ENCODE results near the gene DEXI. TPM values are rescaled to one million over a fixed set of nuclear protein-coding genes. Genes with fewer than 3 reads are reported as not detected.
A peak's percentile ranks its signal among the peaks of the same experiment; 100 is the strongest.

The DEXI gene
- polyA plus RNA-seq, 2 donors, result 9.2 to 24.8 TPM

DNA sequence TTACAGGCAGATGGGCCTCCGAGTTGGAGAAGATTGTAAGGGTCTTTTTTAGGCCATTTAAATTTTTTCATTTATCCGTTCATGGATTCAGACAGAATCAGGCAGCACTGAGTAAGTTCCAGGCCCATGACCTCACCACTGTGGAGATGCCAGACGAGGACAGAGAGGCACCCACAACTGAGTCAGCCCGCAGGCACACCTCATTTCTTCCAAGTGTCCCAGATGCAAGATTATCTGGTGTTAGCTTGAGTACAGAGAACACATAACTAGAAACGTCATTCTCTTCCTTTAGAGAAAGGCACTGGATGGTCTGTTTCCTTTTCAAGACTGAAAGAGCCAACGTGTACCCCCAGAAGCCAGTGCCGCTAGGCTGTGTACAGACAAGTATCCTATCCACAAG is 19.0 kb upstream of the DEXI start:
- no peak overlapping the region for H3K4me3 ChIP-seq (ENCODE audit: low read depth in 1 of 2, low read length in 2 of 2)
- no peaks in the 10 kb centered on the region for H3K27me3 ChIP-seq (ENCODE audit: control insufficient read depth in 1 of 2, insufficient read depth in 2 of 2, low read length in 2 of 2)
- WGBS, 2 donors, result 68 to 72% methylated on average over 7 of the region's 7 CpGs
- peak overlapping the region; percentile 8 to 58 for H3K27ac ChIP-seq (ENCODE audit: low read depth in 2 of 2, low read length in 1 of 2)
- peaks cover 0 to 4% of the 10 kb centered on the region in 2 donors for H3K4me1 ChIP-seq (ENCODE audit: control insufficient read depth in 2 of 2, insufficient read depth in 2 of 2, low read length in 1 of 2)
- H3K9me3 ChIP-seq (ENCODE audit: control insufficient read depth in 2 of 2, insufficient read depth in 1 of 2, low read depth in 1 of 2, low read length in 1 of 2), result no peaks in the 10 kb centered on the region
- peaks cover 6 to 17% of the 10 kb centered on the region in 2 donors for H3K36me3 ChIP-seq (ENCODE audit: control insufficient read depth in 2 of 2, insufficient read depth in 2 of 2, low read length in 1 of 2)

GRCh38 chr16:10959161-10959560 is 16.9 kb upstream of the DEXI start:
- H3K27ac ChIP-seq (ENCODE audit: low read depth in 2 of 2, low read length in 1 of 2), result no peak overlapping the region
- 91 to 98% methylated on average over 5 of the region's 5 CpGs for WGBS, 2 donors
- H3K27me3 ChIP-seq (ENCODE audit: control insufficient read depth in 1 of 2, insufficient read depth in 2 of 2, low read length in 2 of 2), result no peaks in the 10 kb centered on the region
- H3K36me3 ChIP-seq (ENCODE audit: control insufficient read depth in 2 of 2, insufficient read depth in 2 of 2, low read length in 1 of 2), result peaks cover 6 to 12% of the 10 kb centered on the region in 2 donors
- H3K9me3 ChIP-seq (ENCODE audit: control insufficient read depth in 2 of 2, insufficient read depth in 1 of 2, low read depth in 1 of 2, low read length in 1 of 2), result no peaks in the 10 kb centered on the region
- no peak overlapping the region for H3K4me3 ChIP-seq (ENCODE audit: low read depth in 1 of 2, low read length in 2 of 2)
- H3K4me1 ChIP-seq (ENCODE audit: control insufficient read depth in 2 of 2, insufficient read depth in 2 of 2, low read length in 1 of 2), result peaks cover 0 to 2% of the 10 kb centered on the region in 2 donors

DNA sequence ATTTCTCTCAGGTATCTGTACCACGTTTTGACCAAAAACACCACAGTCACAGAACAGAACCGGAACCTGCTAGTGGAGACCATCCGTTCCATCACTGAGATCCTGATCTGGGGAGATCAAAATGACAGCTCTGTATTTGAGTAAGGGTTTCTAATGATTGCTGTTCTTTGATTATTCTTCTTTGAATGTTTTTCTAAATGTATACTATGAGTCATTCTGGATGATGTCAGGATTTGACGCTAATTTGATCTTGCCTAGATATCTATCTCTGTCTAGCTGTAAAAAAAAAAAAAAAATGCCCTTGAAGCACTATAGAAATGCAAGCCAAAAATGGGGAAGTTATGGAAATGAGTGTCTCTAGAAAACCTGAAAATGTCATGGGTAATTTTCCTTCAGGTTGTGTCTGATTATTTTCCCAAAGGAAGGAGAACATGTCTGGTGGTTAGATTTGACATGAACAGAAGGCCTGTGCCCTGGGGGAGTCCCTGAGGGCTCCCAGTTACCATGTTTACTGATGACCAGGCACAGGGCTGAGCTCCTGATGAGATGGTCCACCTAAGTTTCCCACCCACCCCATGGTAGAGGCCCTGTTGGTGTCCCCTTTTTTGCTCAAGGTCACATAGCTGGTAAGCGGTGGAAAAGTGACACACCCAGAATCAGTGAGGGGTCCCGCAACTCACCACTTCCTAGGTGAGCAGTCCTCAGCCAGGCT is 15.7 kb upstream of the DEXI start:
- Histone ChIP-seq H3K27me3 (ENCODE audit: control insufficient read depth in 1 of 2, insufficient read depth in 2 of 2, low read length in 2 of 2) (no peaks in the 10 kb centered on the region), H3K9me3 (ENCODE audit: control insufficient read depth in 2 of 2, insufficient read depth in 1 of 2, low read depth in 1 of 2, low read length in 1 of 2) (no peaks in the 10 kb centered on the region), H3K36me3 (ENCODE audit: control insufficient read depth in 2 of 2, insufficient read depth in 2 of 2, low read length in 1 of 2) (peaks cover 0 to 4% of the 10 kb centered on the region in 2 donors), H3K4me1 (ENCODE audit: control insufficient read depth in 2 of 2, insufficient read depth in 2 of 2, low read length in 1 of 2) (no peaks in the 10 kb centered on the region), H3K27ac (ENCODE audit: low read depth in 2 of 2, low read length in 1 of 2) (no peak overlapping the region), H3K4me3 (ENCODE audit: low read depth in 1 of 2, low read length in 2 of 2) (no peak overlapping the region)
- 69 to 72% methylated on average over 6 of the region's 6 CpGs for WGBS, 2 donors

DNA sequence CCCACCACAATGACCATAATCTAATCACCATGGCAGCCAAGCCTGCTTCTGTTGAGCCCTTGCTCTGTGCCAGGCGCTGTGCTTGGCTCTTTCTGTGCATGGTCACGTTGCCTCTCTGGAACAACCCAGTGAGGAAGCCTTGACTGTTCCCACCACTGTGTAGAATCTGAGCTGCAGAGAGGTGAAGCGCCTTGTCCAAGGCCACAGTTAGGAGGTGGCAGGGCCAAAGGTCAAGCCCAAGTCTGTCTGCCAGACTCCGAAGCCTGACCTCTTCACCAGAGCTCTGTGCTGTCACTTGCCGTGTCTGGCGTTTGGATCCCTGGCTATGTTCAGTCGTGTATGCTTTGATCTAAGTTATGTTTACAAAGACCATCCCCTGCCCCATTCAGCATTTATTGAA is 12.6 kb upstream of the DEXI start:
- no peak overlapping the region for H3K4me3 ChIP-seq (ENCODE audit: low read depth in 1 of 2, low read length in 2 of 2)
- H3K9me3 ChIP-seq (ENCODE audit: control insufficient read depth in 2 of 2, insufficient read depth in 1 of 2, low read depth in 1 of 2, low read length in 1 of 2), result no peaks in the 10 kb centered on the region
- peaks cover 0 to 3% of the 10 kb centered on the region in 2 donors for H3K36me3 ChIP-seq (ENCODE audit: control insufficient read depth in 2 of 2, insufficient read depth in 2 of 2, low read length in 1 of 2)
- H3K4me1 ChIP-seq (ENCODE audit: control insufficient read depth in 2 of 2, insufficient read depth in 2 of 2, low read length in 1 of 2), result peaks cover 2 to 4% of the 10 kb centered on the region in 2 donors
- no peak overlapping the region for H3K27ac ChIP-seq (ENCODE audit: low read depth in 2 of 2, low read length in 1 of 2)
- WGBS, 2 donors, result 88 to 91% methylated on average over 7 of the region's 7 CpGs
- no peaks in the 10 kb centered on the region for H3K27me3 ChIP-seq (ENCODE audit: control insufficient read depth in 1 of 2, insufficient read depth in 2 of 2, low read length in 2 of 2)

GRCh38 chr16:10951026-10951425 is 8.8 kb upstream of the DEXI start:
- H3K9me3 ChIP-seq (ENCODE audit: control insufficient read depth in 2 of 2, insufficient read depth in 1 of 2, low read depth in 1 of 2, low read length in 1 of 2), result no peaks in the 10 kb centered on the region
- H3K27ac ChIP-seq (ENCODE audit: low read depth in 2 of 2, low read length in 1 of 2), result no peak overlapping the region
- WGBS, 2 donors, result 54 to 62% methylated on average over 4 of the region's 4 CpGs
- H3K36me3 ChIP-seq (ENCODE audit: control insufficient read depth in 2 of 2, insufficient read depth in 2 of 2, low read length in 1 of 2), result no peaks in the 10 kb centered on the region
- H3K4me3 ChIP-seq (ENCODE audit: low read depth in 1 of 2, low read length in 2 of 2), result no peak overlapping the region
- H3K4me1 ChIP-seq (ENCODE audit: control insufficient read depth in 2 of 2, insufficient read depth in 2 of 2, low read length in 1 of 2), result peaks cover 5 to 21% of the 10 kb centered on the region in 2 donors
- no peaks in the 10 kb centered on the region for H3K27me3 ChIP-seq (ENCODE audit: control insufficient read depth in 1 of 2, insufficient read depth in 2 of 2, low read length in 2 of 2)

- no peaks in the 10 kb centered on the region for H3K9me3 ChIP-seq (ENCODE audit: control insufficient read depth in 2 of 2, insufficient read depth in 1 of 2, low read depth in 1 of 2, low read length in 1 of 2)
- H3K36me3 ChIP-seq (ENCODE audit: control insufficient read depth in 2 of 2, insufficient read depth in 2 of 2, low read length in 1 of 2), result no peaks in the 10 kb centered on the region
- no peak overlapping the region for H3K4me3 ChIP-seq (ENCODE audit: low read depth in 1 of 2, low read length in 2 of 2)
- peak overlapping the region; percentile 50 to 77 for H3K27ac ChIP-seq (ENCODE audit: low read depth in 2 of 2, low read length in 1 of 2)
- H3K4me1 ChIP-seq (ENCODE audit: control insufficient read depth in 2 of 2, insufficient read depth in 2 of 2, low read length in 1 of 2), result peaks cover 5 to 24% of the 10 kb centered on the region in 2 donors
- no peaks in the 10 kb centered on the region for H3K27me3 ChIP-seq (ENCODE audit: control insufficient read depth in 1 of 2, insufficient read depth in 2 of 2, low read length in 2 of 2)
- WGBS, 2 donors, result 59 to 60% methylated on average over 5 of the region's 5 CpGs
Observed at GRCh38 chr16:10950393-10950792, 8.1 kb upstream of the DEXI start.

- H3K27me3 ChIP-seq (ENCODE audit: control insufficient read depth in 1 of 2, insufficient read depth in 2 of 2, low read length in 2 of 2), result no peaks in the 10 kb centered on the region
- no peak overlapping the region for H3K4me3 ChIP-seq (ENCODE audit: low read depth in 1 of 2, low read length in 2 of 2)
- 74 to 77% methylated on average over 7 of the region's 7 CpGs for WGBS, 2 donors
- peaks cover 5 to 25% of the 10 kb centered on the region in 2 donors for H3K4me1 ChIP-seq (ENCODE audit: control insufficient read depth in 2 of 2, insufficient read depth in 2 of 2, low read length in 1 of 2)
- no peaks in the 10 kb centered on the region for H3K36me3 ChIP-seq (ENCODE audit: control insufficient read depth in 2 of 2, insufficient read depth in 2 of 2, low read length in 1 of 2)
- H3K9me3 ChIP-seq (ENCODE audit: control insufficient read depth in 2 of 2, insufficient read depth in 1 of 2, low read depth in 1 of 2, low read length in 1 of 2), result no peaks in the 10 kb centered on the region
- peak overlapping the region in 1 of 2 donors; percentile 50 for H3K27ac ChIP-seq (ENCODE audit: low read depth in 2 of 2, low read length in 1 of 2)
Observed at GRCh38 chr16:10949424-10949970, 7.2 kb upstream of the DEXI start.

- H3K9me3 ChIP-seq (ENCODE audit: control insufficient read depth in 2 of 2, insufficient read depth in 1 of 2, low read depth in 1 of 2, low read length in 1 of 2), result no peaks in the 10 kb centered on the region
- H3K36me3 ChIP-seq (ENCODE audit: control insufficient read depth in 2 of 2, insufficient read depth in 2 of 2, low read length in 1 of 2), result no peaks in the 10 kb centered on the region
- peaks cover 5 to 25% of the 10 kb centered on the region in 2 donors for H3K4me1 ChIP-seq (ENCODE audit: control insufficient read depth in 2 of 2, insufficient read depth in 2 of 2, low read length in 1 of 2)
- no peaks in the 10 kb centered on the region for H3K27me3 ChIP-seq (ENCODE audit: control insufficient read depth in 1 of 2, insufficient read depth in 2 of 2, low read length in 2 of 2)
- no peak overlapping the region for H3K27ac ChIP-seq (ENCODE audit: low read depth in 2 of 2, low read length in 1 of 2)
- H3K4me3 ChIP-seq (ENCODE audit: low read depth in 1 of 2, low read length in 2 of 2), result no peak overlapping the region
- 83 to 84% methylated on average over 10 of the region's 10 CpGs for WGBS, 2 donors
Observed at GRCh38 chr16:10947211-10947787, 5.0 kb upstream of the DEXI start.

DNA sequence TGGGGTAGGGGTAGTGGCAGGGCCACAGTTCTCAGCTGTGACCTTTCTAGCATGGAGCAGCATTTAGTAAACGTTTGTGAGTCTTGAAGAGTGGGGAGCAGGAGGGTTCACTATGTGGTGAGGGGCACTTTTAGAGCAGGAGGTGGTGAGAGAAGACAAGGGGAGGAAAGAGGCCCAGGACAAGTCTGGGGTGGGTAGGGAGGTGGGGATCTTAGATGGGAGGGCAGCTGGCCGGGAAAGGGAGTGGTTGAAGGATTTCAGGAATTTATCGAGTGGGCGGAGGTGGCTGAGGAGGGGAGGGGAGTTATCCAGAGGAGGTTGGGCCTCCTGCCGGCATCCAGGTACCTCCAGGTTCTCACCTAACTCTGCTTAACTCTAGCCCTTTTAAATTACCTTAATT is 4.0 kb upstream of the DEXI start:
- Histone ChIP-seq H3K4me1 (ENCODE audit: control insufficient read depth in 2 of 2, insufficient read depth in 2 of 2, low read length in 1 of 2) (peaks cover 3 to 28% of the 10 kb centered on the region in 2 donors), H3K4me3 (ENCODE audit: low read depth in 1 of 2, low read length in 2 of 2) (no peak overlapping the region), H3K9me3 (ENCODE audit: control insufficient read depth in 2 of 2, insufficient read depth in 1 of 2, low read depth in 1 of 2, low read length in 1 of 2) (no peaks in the 10 kb centered on the region), H3K27ac (ENCODE audit: low read depth in 2 of 2, low read length in 1 of 2) (no peak overlapping the region), H3K27me3 (ENCODE audit: control insufficient read depth in 1 of 2, insufficient read depth in 2 of 2, low read length in 2 of 2) (no peaks in the 10 kb centered on the region), H3K36me3 (ENCODE audit: control insufficient read depth in 2 of 2, insufficient read depth in 2 of 2, low read length in 1 of 2) (no peaks in the 10 kb centered on the region)
- WGBS, 2 donors, result 43 to 56% methylated on average over 5 of the region's 5 CpGs
